ENCODE results near the gene EFHC1.

DNA sequence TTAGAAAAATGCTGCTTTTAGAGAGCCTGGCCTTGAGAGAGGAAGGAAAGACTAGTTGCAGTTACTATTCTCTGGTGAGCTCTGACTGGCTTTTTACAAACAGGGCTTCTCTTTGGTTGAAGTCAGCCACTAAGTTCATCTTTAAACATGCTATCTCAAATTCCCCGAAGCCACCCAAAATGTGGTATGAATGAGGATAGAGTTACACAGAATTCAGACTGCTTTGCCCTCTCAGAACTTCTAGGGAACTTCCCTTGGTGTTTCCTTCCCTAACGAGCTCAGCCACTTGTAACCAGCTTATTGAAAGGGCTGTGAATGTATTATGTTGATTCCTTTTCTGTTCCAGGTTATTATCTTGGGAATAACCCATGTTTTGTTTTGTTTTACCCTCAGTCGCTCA, 73.5 kb downstream of the EFHC1 start:
- TF ChIP-seq, protein P1, sequence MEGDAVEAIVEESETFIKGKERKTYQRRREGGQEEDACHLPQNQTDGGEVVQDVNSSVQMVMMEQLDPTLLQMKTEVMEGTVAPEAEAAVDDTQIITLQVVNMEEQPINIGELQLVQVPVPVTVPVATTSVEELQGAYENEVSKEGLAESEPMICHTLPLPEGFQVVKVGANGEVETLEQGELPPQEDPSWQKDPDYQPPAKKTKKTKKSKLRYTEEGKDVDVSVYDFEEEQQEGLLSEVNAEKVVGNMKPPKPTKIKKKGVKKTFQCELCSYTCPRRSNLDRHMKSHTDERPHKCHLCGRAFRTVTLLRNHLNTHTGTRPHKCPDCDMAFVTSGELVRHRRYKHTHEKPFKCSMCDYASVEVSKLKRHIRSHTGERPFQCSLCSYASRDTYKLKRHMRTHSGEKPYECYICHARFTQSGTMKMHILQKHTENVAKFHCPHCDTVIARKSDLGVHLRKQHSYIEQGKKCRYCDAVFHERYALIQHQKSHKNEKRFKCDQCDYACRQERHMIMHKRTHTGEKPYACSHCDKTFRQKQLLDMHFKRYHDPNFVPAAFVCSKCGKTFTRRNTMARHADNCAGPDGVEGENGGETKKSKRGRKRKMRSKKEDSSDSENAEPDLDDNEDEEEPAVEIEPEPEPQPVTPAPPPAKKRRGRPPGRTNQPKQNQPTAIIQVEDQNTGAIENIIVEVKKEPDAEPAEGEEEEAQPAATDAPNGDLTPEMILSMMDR (IDR thresholded peaks at IDR 0.05): no peak
- TF ChIP-seq POLR2A (IDR thresholded peaks at IDR 0.05): no peak
